A549 treated with CORT108297 at 1 μM for 4 hours (cell line): ENCODE measurements around the gene SDHAF2. TPM values are rescaled to one million over a fixed set of nuclear protein-coding genes. Genes with fewer than 3 reads are reported as not detected.

ENCODE experiments used
- total RNA-seq: library from RNA; stranded (reverse); fragments of 200-300 nt; extraction: Qiagen RNA extraction; gene quantifications from 5 replicates; pipeline ENCODE4 v1.2.3, GENCODE V29; 2022

SDHAF2 gene
- total RNA-seq, result 35.3 to 50.9 TPM (median 45.1 TPM) in 5 replicates

GRCh38 chr11:61429691-61430582 is at the start of gene SDHAF2, which contains the start of gene CPSF7:
Gene SDHAF2, plus strand, starts transcription at chr11:61430124. Its CDS starts 23 bp downstream, at chr11:61430147.
Gene CPSF7, minus strand, starts transcription at chr11:61429975. Its CDS starts 740 bp downstream, at chr11:61429235.

Other genes with a start within 250 kb of the SDHAF2 start
- 0.06 TPM in 1 of 5 replicates, not detected in the others for gene PGA3, start 226.6 kb upstream of the SDHAF2 start, total RNA-seq
- 0.06 TPM in 1 of 5 replicates, not detected in the others for gene PGA4, start 207.8 kb upstream of the SDHAF2 start, total RNA-seq
- not detected in 5 replicates for gene PGA5, start 188.9 kb upstream of the SDHAF2 start, total RNA-seq
- 0.48 to 0.72 TPM (median 0.61 TPM) in 5 replicates for gene VWCE, start 134.8 kb upstream of the SDHAF2 start, total RNA-seq
- gene DDB1, start 97.0 kb upstream of the SDHAF2 start, total RNA-seq, result 163 to 168 TPM (median 166 TPM) in 5 replicates
- 40.9 to 76.4 TPM (median 70.7 TPM) in 5 replicates for gene TKFC, start 96.9 kb upstream of the SDHAF2 start, total RNA-seq
- 34.5 to 50.4 TPM (median 47.0 TPM) in 5 replicates for gene CYB561A3, start 68.2 kb upstream of the SDHAF2 start, total RNA-seq
- gene TMEM138, start 67.8 kb upstream of the SDHAF2 start, total RNA-seq, result 95.7 to 111 TPM (median 104 TPM) in 5 replicates
- 16.9 to 21.4 TPM (median 19.3 TPM) in 5 replicates for gene TMEM216, start 37.5 kb upstream of the SDHAF2 start, total RNA-seq
- 66.6 to 73.2 TPM (median 72.5 TPM) in 5 replicates for gene CPSF7, start 149 bp upstream of the SDHAF2 start, total RNA-seq
- 0.06 to 0.25 TPM (median 0.11 TPM) in 5 replicates for gene LRRC10B, start 78.6 kb downstream of the SDHAF2 start, total RNA-seq
- 0.72 to 1.2 TPM (median 1.0 TPM) in 5 replicates for gene SYT7, start 151.0 kb downstream of the SDHAF2 start, total RNA-seq